Activated T-helper 1 cell treated with Interleukin-2 at 50 U/mL for 16 hours (primary cell): ENCODE results near the gene ENG.

Source experiments
- DNase-seq: peaks from one replicate; pipeline ENCODE4 v3.0.0-alpha.2; 2020; ENCODE audit warnings: low read depth

ENG gene

GRCh38 chr9:127776924-127777289 lies 77.6 kb downstream of the ENG start:
- no peak for DNase-seq

GRCh38 chr9:127776195-127776923 lies 78.1 kb downstream of the ENG start:
- DNase-seq, result peak; percentile 65

- no peak for DNase-seq
These were observed 80.5 kb downstream of the ENG start for GRCh38 chr9:127773981-127774380.

GRCh38 chr9:127773272-127773671 lies 81.2 kb downstream of the ENG start:
- DNase-seq, result no peak

GRCh38 chr9:127772603-127773002 lies 81.9 kb downstream of the ENG start:
- DNase-seq, result no peak

- no peak for DNase-seq
These were observed 82.8 kb downstream of the ENG start for GRCh38 chr9:127771570-127772189.

- peak; percentile 92 for DNase-seq
These were observed 83.4 kb downstream of the ENG start for GRCh38 chr9:127770905-127771569.

- no peak for DNase-seq
These were observed 83.9 kb downstream of the ENG start for GRCh38 chr9:127770583-127770904.

- DNase-seq, result no peak
These were observed 84.4 kb downstream of the ENG start for GRCh38 chr9:127769929-127770582.

- no peak for DNase-seq
These were observed 85.4 kb downstream of the ENG start for GRCh38 chr9:127769101-127769500.

GRCh38 chr9:127768698-127769097 lies 85.8 kb downstream of the ENG start:
- no peak for DNase-seq

- no peak for DNase-seq
These were observed 86.5 kb downstream of the ENG start for GRCh38 chr9:127767909-127768331.

GRCh38 chr9:127767410-127767809 lies 87.0 kb downstream of the ENG start:
- DNase-seq, result no peak

GRCh38 chr9:127765418-127765817 lies 89.0 kb downstream of the ENG start:
- no peak for DNase-seq
